ENCODE measurements around the gene PSME3IP1.

Gene PSME3IP1

DNA sequence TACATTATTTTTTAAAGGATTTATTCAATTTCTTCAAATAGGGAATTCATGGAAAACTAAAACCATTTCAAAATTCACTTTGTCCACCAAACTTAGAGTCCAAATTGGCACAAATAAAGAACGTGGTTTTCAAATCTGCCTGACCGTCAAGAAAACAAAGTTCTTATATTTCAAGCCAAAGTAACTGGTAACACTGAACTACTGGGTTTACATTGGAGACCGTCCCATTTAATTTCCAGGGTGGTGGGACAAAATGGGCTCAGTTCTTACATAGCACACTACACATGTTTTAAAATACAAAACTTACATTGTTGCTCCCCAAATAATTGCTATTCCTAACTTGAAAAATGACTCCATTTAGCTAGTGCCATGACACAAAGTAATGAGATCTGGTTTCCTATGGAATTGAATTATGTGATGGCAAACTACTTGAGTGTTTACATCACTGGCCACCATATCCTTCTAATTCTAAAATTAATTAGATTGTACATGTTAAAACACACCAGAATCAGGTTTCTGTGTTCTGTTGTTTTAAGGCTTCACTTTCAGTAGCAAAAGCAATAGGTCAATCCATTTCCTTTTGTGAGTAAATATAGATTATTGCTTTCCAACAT lies 6.5 kb downstream of the PSME3IP1 start:
- no peak for DNase-seq
- in situ Hi-C loops (cut with HindIII; ENCODE audit: low pct_ligation_motif_present, low pct_unique_long_range_greater_than_20kb, low sequenced_read_pairs): no loop called here

GRCh38 chr16:57178793-57179212 lies 7.0 kb downstream of the PSME3IP1 start:
- no peak for DNase-seq
- in situ Hi-C loops (cut with HindIII; ENCODE audit: low pct_ligation_motif_present, low pct_unique_long_range_greater_than_20kb, low sequenced_read_pairs): no loop called here

DNA sequence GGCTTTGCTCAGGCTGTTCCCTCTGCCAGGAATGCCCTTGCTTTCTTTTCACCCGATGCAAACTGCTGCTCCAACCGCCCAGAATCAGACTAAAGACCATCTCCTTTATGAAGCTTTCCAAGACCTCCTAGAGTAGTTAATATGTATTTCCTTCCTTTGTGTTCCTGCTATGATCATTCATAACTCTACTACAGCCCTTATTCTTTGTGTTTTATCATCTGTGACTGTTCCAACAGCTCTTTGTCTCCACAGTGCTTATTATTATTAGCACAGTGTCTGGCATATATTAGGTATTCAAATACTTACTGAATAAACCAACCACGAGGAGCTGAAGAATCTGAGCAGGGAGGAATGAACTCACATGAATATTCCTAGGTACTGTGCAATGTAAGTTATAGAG lies 7.6 kb downstream of the PSME3IP1 start:
- DNase-seq: no peak
- in situ Hi-C loops (cut with HindIII; ENCODE audit: low pct_ligation_motif_present, low pct_unique_long_range_greater_than_20kb, low sequenced_read_pairs): no loop called here

GRCh38 chr16:57175896-57176295 lies 9.9 kb downstream of the PSME3IP1 start:
- peak; percentile 51 for DNase-seq
- in situ Hi-C loops (cut with HindIII; ENCODE audit: low pct_ligation_motif_present, low pct_unique_long_range_greater_than_20kb, low sequenced_read_pairs): no loop called here

DNA sequence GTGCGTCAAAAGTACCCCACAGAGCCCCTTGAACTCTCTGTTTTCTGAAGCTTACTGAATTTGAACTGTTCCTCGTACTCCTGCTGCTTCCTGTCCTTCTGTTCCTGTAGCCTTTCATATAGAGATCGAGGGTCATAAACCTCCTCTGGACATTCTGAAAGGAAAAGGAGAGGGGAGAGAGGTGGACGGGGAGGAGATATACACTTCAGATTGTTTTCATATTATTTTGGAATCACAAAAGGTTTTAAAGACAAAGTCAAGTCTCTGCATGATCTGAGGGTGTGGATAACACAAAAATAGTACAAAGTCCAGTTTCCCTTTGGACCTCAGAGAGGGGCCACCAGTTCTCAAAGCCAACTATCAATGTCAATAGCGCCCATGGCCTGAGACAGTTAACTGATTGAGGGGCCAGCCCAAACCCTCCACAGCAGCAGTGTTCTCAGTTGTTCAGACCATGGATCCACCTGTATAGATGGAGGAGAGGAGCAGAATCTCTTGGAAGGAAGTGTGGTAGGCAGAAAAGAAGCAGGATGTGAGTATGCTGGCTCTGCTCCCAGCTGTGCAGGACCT lies 13.0 kb downstream of the PSME3IP1 start:
- in situ Hi-C loops (cut with HindIII; ENCODE audit: low pct_ligation_motif_present, low pct_unique_long_range_greater_than_20kb, low sequenced_read_pairs): no loop called here
- DNase-seq: no peak

GRCh38 chr16:57169327-57169726 lies 16.5 kb downstream of the PSME3IP1 start:
- in situ Hi-C loops (cut with HindIII; ENCODE audit: low pct_ligation_motif_present, low pct_unique_long_range_greater_than_20kb, low sequenced_read_pairs): no loop called here

DNA sequence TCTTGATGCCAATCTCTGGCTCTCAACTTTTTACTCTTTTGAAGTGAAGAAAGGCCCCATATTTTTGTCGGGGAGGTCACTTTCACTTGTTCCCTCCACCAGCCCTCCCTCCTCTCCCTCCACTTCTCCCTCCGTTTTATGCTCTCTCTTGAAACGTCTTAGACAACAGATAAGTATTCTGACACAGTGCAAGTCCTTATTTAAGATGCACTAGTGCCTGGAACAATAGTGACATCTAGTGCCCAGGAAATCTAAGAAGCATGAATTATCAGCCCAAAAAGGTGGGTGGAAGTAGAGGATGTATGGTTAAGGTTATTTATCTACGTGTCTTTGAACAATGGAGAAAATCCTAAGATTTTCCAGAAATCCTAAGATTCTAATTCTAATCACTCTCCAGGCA lies 17.9 kb downstream of the PSME3IP1 start:
- in situ Hi-C loops (cut with HindIII; ENCODE audit: low pct_ligation_motif_present, low pct_unique_long_range_greater_than_20kb, low sequenced_read_pairs): no loop called here
- DNase-seq: peak; percentile 75

More at GRCh38 chr16:57169327-57169726, 16.5 kb downstream of the PSME3IP1 start:
- no peak for DNase-seq

DNA sequence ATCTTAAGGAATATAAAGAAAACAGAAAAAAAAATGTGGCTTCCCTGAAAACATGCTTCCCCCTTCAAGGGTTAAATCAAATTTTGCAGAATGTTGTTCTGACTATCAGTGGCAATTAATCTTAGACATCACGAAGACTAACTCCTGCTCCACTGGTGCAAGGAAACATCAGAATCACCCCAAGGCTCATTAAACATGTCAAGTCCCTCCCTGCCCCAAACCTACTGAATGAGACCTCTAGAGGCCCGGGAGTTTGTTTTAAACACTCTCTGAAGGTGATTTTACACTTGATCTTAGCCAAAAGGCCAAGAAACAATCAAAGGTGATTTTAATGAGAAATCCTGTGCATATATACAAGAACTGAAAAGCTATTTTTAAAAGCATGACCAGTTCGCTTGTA lies 18.3 kb downstream of the PSME3IP1 start:
- no peak for DNase-seq
- in situ Hi-C loops (cut with HindIII; ENCODE audit: low pct_ligation_motif_present, low pct_unique_long_range_greater_than_20kb, low sequenced_read_pairs): no loop called here

DNA sequence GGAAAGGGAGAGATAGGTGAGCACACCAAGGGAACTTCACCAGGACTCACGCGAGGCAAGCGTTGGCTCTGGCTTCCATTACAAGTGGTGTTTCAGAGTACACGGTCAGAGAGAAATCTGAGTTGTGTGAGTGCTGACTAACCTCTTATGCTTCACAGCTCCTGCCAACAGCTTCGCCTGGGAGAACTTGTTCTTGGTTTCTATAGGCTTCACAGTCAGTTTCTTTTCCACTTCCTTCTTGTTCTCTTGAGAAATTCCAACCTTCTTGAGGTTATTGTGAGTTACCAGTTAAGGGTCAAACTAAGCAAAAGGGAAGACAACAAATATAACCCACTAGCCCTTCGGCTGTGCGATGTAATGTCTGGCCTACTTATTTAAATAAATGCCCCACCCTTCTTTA lies 18.9 kb downstream of the PSME3IP1 start:
- in situ Hi-C loops (cut with HindIII; ENCODE audit: low pct_ligation_motif_present, low pct_unique_long_range_greater_than_20kb, low sequenced_read_pairs): no loop called here
- peak; percentile 21 for DNase-seq

- in situ Hi-C loops (cut with HindIII; ENCODE audit: low pct_ligation_motif_present, low pct_unique_long_range_greater_than_20kb, low sequenced_read_pairs): no loop called here
- no peak for DNase-seq
Measured at GRCh38 chr16:57166451-57166850, 19.4 kb downstream of the PSME3IP1 start.

- DNase-seq: no peak
- in situ Hi-C loops (cut with HindIII; ENCODE audit: low pct_ligation_motif_present, low pct_unique_long_range_greater_than_20kb, low sequenced_read_pairs): no loop called here
Measured at GRCh38 chr16:57165938-57166337, 19.9 kb downstream of the PSME3IP1 start.

- in situ Hi-C loops (cut with HindIII; ENCODE audit: low pct_ligation_motif_present, low pct_unique_long_range_greater_than_20kb, low sequenced_read_pairs): no loop called here
- no peak for DNase-seq
Measured at GRCh38 chr16:57165483-57165882, 20.4 kb downstream of the PSME3IP1 start.

DNA sequence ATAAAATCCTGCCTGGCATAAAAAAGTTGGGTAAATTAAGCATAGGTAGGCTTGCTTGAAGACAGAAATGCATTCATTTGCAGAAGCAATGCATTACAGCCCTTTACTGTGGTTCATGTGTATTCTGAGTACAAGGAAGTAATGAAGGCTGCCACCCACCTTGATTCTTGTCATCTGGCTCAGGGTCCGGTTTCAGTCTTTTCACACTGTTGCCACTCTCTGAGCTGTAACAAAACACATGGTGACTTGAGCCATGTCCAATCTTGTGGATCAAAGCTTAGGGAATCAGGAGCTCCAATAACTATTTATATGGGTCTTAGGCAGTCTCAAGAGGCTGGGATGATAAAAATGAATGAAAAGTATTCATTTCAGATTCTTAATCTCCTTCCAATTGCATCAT lies 22.0 kb downstream of the PSME3IP1 start:
- DNase-seq: no peak
- in situ Hi-C loops (cut with HindIII; ENCODE audit: low pct_ligation_motif_present, low pct_unique_long_range_greater_than_20kb, low sequenced_read_pairs): no loop called here

- in situ Hi-C loops (cut with HindIII; ENCODE audit: low pct_ligation_motif_present, low pct_unique_long_range_greater_than_20kb, low sequenced_read_pairs): no loop called here
- DNase-seq: no peak
Measured at GRCh38 chr16:57159447-57159846, 26.4 kb downstream of the PSME3IP1 start.

- in situ Hi-C loops (cut with HindIII; ENCODE audit: low pct_ligation_motif_present, low pct_unique_long_range_greater_than_20kb, low sequenced_read_pairs): no loop called here
- no peak for DNase-seq
Measured at GRCh38 chr16:57157533-57157932, 28.3 kb downstream of the PSME3IP1 start.

DNA sequence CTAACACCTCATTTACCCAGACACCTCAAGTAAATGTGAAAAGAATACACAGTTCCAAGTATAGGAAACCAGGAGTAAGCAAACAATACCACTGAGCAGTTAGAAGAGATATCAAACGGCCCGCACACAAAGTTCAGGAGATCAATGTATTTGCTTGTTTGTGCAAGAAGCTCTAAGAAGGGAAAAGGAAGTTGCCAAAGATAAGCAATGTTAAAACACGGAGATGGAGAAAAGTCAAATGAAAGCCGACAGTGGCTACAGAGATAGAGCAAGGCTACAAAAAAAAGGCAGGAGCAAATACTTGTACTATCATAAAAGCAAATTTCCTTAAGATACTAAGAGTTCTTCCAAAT lies 29.5 kb downstream of the PSME3IP1 start:
- DNase-seq: no peak
- in situ Hi-C loops (cut with HindIII; ENCODE audit: low pct_ligation_motif_present, low pct_unique_long_range_greater_than_20kb, low sequenced_read_pairs): no loop called here

- in situ Hi-C loops (cut with HindIII; ENCODE audit: low pct_ligation_motif_present, low pct_unique_long_range_greater_than_20kb, low sequenced_read_pairs): no loop called here
- DNase-seq: no peak
Measured at GRCh38 chr16:57155702-57156350, 30.0 kb downstream of the PSME3IP1 start.

- DNase-seq: no peak
- in situ Hi-C loops (cut with HindIII; ENCODE audit: low pct_ligation_motif_present, low pct_unique_long_range_greater_than_20kb, low sequenced_read_pairs): no loop called here
Measured at GRCh38 chr16:57153841-57154240, 32.0 kb downstream of the PSME3IP1 start.

DNA sequence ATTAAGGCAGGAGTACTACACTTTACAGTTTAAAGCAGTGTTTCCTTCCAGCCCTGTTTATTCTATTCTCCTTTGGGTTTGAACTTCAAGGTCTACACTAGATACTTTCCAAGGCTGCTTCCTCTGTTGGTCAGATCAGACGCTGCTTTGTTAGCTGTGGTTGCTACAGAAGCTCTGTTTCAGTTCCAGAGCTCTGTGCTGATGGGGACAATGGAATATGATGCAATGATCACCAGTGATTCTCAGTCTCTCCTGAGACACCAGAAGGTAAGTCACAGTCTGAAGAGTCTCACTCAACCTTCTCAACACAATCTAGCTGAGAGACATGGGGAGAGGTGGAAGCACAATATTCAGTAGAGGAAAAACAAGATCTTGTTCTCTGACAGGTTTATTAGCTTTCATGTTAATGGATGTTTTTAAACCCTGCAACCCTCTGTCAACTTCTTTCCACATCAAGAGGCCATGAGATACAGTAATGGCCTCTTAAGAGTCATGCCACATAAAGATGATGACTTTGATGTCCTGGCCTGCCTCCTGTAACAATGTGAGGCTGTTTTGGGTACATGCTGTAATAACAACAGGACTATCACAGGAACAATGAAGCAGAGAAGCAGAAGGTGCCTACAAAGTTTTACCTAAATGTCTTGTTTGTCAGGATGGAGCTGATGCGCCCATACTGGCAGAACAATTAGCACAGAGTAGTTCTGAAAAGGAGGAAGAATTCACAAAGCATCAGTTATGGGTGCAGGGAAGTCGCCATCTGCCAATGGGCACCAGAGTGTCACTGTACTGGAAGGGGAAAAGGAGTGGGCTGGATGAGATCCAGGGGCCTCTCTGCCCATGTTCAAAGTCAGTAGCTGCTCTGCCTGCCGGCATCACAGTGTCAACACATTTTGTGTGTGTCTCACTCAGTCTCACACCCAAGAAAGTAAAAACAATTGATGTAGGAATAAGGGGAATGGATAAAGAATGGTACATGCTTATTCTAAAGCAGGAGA lies 33.4 kb downstream of the PSME3IP1 start:
- in situ Hi-C loops (cut with HindIII; ENCODE audit: low pct_ligation_motif_present, low pct_unique_long_range_greater_than_20kb, low sequenced_read_pairs): no loop called here
- no peak for DNase-seq

All from ACHN (cell line).